ENCODE measurements around the gene NKRF. TPM values are rescaled to one million over a fixed set of nuclear protein-coding genes. Genes with fewer than 3 reads are reported as not detected.
A peak's percentile ranks its signal among the peaks of the same experiment; 100 is the strongest.

NKRF gene
- total RNA-seq, 2 donors from 2014 or later: 5.5 to 5.7 TPM

GRCh38 chrX:119618439-119618838 lies 12.2 kb upstream of the NKRF start:
- ATAC-seq (no peak), DNase-seq (peak in 1 of 2 donors; percentile 25)
- intact Hi-C loops (cut with DNase I, micrococcal nuclease): no loop called here

GRCh38 chrX:119617517-119618164 lies 11.4 kb upstream of the NKRF start:
- DNase-seq (peak in 1 of 2 donors; percentile 32), ATAC-seq (no peak)
- intact Hi-C loops (cut with DNase I, micrococcal nuclease): no loop called here

- ATAC-seq (no peak), DNase-seq (no peak)
- intact Hi-C loops (cut with DNase I, micrococcal nuclease): no loop called here
Measured at GRCh38 chrX:119614776-119615175, 8.6 kb upstream of the NKRF start.

GRCh38 chrX:119607018-119607389 lies 780 bp upstream of the NKRF start:
- intact Hi-C loops (cut with DNase I, micrococcal nuclease): no loop called here
- no peak for ATAC-seq
- DNase-seq: no peak

GRCh38 chrX:119605464-119606279 lies 552 bp downstream of the NKRF start:
- peak; percentile 68 for ATAC-seq
- intact Hi-C loops (cut with DNase I, micrococcal nuclease): no loop called here
- DNase-seq: peak; percentile 40 to 55

- DNase-seq (no peak), ATAC-seq (no peak)
- intact Hi-C loops (cut with DNase I, micrococcal nuclease): no loop called here
Measured at GRCh38 chrX:119604766-119605463, 1.3 kb downstream of the NKRF start.

- intact Hi-C loops (cut with DNase I, micrococcal nuclease): no loop called here
- ATAC-seq: no peak
- DNase-seq: no peak
Measured at GRCh38 chrX:119602701-119603255, 3.4 kb downstream of the NKRF start.

- intact Hi-C loops (cut with DNase I, micrococcal nuclease): no loop called here
- ATAC-seq (no peak), DNase-seq (no peak)
Measured at GRCh38 chrX:119589810-119590209, 16.4 kb downstream of the NKRF start.

GRCh38 chrX:119583431-119584059 lies 22.7 kb downstream of the NKRF start:
- DNase-seq: no peak
- no peak for ATAC-seq
- intact Hi-C loops (cut with DNase I, micrococcal nuclease): no loop called here

- no peak for ATAC-seq
- intact Hi-C loops (cut with DNase I, micrococcal nuclease): no loop called here
- no peak for DNase-seq
Measured at GRCh38 chrX:119579414-119579813, 26.8 kb downstream of the NKRF start.

- intact Hi-C loops (cut with DNase I, micrococcal nuclease): no loop called here
- DNase-seq: peak; percentile 91 to 94
Measured at GRCh38 chrX:119574394-119575266, 31.6 kb downstream of the NKRF start, which contains the start of gene UBE2A. TSS of gene UBE2A (plus strand) at chrX:119574563. CDS start at chrX:119574712, 149 bp downstream.

GRCh38 chrX:119573840-119574393 lies 32.3 kb downstream of the NKRF start:
- DNase-seq: peak in 1 of 2 donors; percentile 33
- intact Hi-C loops (cut with DNase I, micrococcal nuclease): no loop called here
- peak; percentile 35 for ATAC-seq

More at GRCh38 chrX:119574394-119575266, 31.6 kb downstream of the NKRF start, which contains the start of gene UBE2A:
- peak; percentile 90 for ATAC-seq

GRCh38 chrX:119573222-119573621 lies 33.0 kb downstream of the NKRF start:
- DNase-seq: no peak
- ATAC-seq: no peak
- intact Hi-C loops (cut with DNase I, micrococcal nuclease): no loop called here

GRCh38 chrX:119570351-119570835 lies 35.8 kb downstream of the NKRF start:
- DNase-seq: no peak
- ATAC-seq: no peak
- intact Hi-C loops (cut with DNase I, micrococcal nuclease): no loop called here

GRCh38 chrX:119565107-119565663 lies 41.0 kb downstream of the NKRF start, which contains the start of gene STEEP1:
TSS of gene STEEP1 (minus strand) at chrX:119565409. CDS start at chrX:119565355, 54 bp downstream.
- peak; percentile 99 for ATAC-seq
- intact Hi-C loops (cut with DNase I, micrococcal nuclease): no loop called here
- DNase-seq: peak; percentile 88 to 92

GRCh38 chrX:119552508-119552907 lies 53.7 kb downstream of the NKRF start:
- intact Hi-C loops (cut with DNase I, micrococcal nuclease): no loop called here

More at GRCh38 chrX:119552508-119552907, 53.7 kb downstream of the NKRF start:
- ATAC-seq (peak; percentile 66), DNase-seq (no peak)
